Glutamatergic neuron (in vitro differentiated cells): Measurements from ENCODE around the gene KDM5D. TPM values are rescaled to one million over a fixed set of nuclear protein-coding genes. Genes with fewer than 3 reads are reported as not detected.

ENCODE experiments used
- DNase-seq: peaks from one replicate; pipeline ENCODE4 v3.0.0; 2022
- H3K27ac Mint-ChIP-seq: one replicate; pipeline ENCODE4 v1.8.0; 2020; ENCODE audit warnings: mild to moderate bottlenecking, mixed read lengths, inconsistent platforms; ENCODE audit not compliant: unreplicated experiment
- H3K27me3 Mint-ChIP-seq: one replicate; pipeline ENCODE4 v1.8.0; 2020; ENCODE audit warnings: mild to moderate bottlenecking, moderate library complexity, mixed read lengths, inconsistent platforms; ENCODE audit not compliant: unreplicated experiment
- H3K36me3 Mint-ChIP-seq: one replicate; pipeline ENCODE4 v1.8.0; 2020; ENCODE audit warnings: mild to moderate bottlenecking, mixed read lengths, inconsistent platforms; ENCODE audit not compliant: unreplicated experiment
- H3K4me1 Mint-ChIP-seq: one replicate; pipeline ENCODE4 v1.8.0; 2020; ENCODE audit warnings: mild to moderate bottlenecking, low read depth, mixed read lengths, inconsistent platforms; ENCODE audit not compliant: unreplicated experiment
- H3K4me3 Mint-ChIP-seq: one replicate; pipeline ENCODE4 v1.8.0; 2020; ENCODE audit warnings: mild to moderate bottlenecking, mixed read lengths, inconsistent platforms; ENCODE audit not compliant: unreplicated experiment
- H3K9me3 Mint-ChIP-seq: one replicate; pipeline ENCODE4 v1.8.0; 2020; ENCODE audit warnings: mild to moderate bottlenecking, moderate library complexity, mixed read lengths, inconsistent platforms; ENCODE audit not compliant: unreplicated experiment
- CTCF ChIP-seq: fragments of 200-600 bp; sonication (generic); IDR thresholded peaks from one replicate; pipeline ENCODE4 v1.5.0; 2021; ENCODE audit not compliant: partially characterized antibody, unreplicated experiment
- total RNA-seq: library from RNA; stranded (reverse); fragmentation: NEBNext Ultra II Directional; extraction: Animal tissue kit (Norgen Biotek cat#: 25700); gene quantifications from one replicate; pipeline ENCODE4 v1.2.1, GENCODE V29; 2021; ENCODE audit not compliant: unreplicated experiment

The KDM5D gene
- total RNA-seq, 1 donor from 2014 or later, result 49.5 TPM

DNA sequence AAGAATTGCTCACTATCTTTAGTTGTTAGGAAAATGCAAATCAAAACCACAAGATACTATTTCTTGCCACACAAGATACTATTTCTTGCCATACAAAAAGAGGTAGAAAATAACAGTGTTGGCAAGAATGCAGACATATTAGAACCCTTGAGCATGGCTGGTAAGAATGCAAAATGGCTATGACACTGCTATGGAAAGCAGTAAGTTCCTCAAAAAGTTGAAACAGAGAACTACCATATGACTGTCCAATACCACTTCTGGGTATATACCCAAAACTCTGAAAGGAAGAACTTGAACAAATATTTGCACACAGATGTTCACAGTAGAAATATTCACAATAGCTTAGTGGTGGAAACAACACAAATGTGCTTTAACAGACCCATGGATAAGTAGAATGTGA lies 26.6 kb downstream of the KDM5D start:
- Mint-ChIP-seq H3K4me1 (no peaks in the 10 kb centered on the region), H3K36me3 (no peaks in the 10 kb centered on the region), H3K27me3 (no peaks in the 10 kb centered on the region), H3K9me3 (no peaks in the 10 kb centered on the region), H3K27ac (no peak overlapping the region), H3K4me3 (no peak overlapping the region)
- no peak for DNase-seq
- no peak for TF ChIP-seq CTCF

DNA sequence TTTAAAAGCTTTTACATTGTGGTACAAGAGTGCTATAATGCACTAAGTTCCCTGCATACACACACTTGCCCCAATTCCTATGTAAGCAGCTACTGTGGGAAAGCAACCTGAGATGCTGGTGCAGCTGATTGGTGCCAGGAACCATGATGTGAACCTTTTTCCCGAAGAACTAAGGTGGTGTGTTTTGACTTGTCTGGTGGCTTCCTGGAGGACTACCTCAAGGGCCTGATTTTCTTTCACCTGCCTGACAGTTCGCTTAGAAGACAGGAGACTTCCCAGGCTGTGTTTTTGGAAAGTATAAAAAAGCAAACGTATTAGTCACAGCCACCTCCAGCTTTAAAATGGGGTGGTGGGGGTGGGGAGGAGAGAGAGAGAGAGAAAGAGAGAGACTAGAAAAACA lies 27.4 kb downstream of the KDM5D start:
- Mint-ChIP-seq H3K4me1 (no peaks in the 10 kb centered on the region), H3K36me3 (no peaks in the 10 kb centered on the region), H3K27me3 (no peaks in the 10 kb centered on the region), H3K9me3 (no peaks in the 10 kb centered on the region), H3K4me3 (no peak overlapping the region), H3K27ac (no peak overlapping the region)
- DNase-seq, result no peak
- TF ChIP-seq CTCF, result no peak

GRCh38 chrY:19715226-19715625 lies 29.3 kb downstream of the KDM5D start:
- H3K9me3 Mint-ChIP-seq, result no peaks in the 10 kb centered on the region
- H3K4me1 Mint-ChIP-seq, result no peaks in the 10 kb centered on the region
- H3K27me3 Mint-ChIP-seq, result no peaks in the 10 kb centered on the region
- no peak overlapping the region for H3K4me3 Mint-ChIP-seq
- no peak for TF ChIP-seq CTCF
- H3K36me3 Mint-ChIP-seq, result no peaks in the 10 kb centered on the region
- DNase-seq, result no peak
- no peak overlapping the region for H3K27ac Mint-ChIP-seq

GRCh38 chrY:19713430-19713829 lies 31.1 kb downstream of the KDM5D start:
- Mint-ChIP-seq H3K9me3 (no peaks in the 10 kb centered on the region), H3K36me3 (no peaks in the 10 kb centered on the region), H3K27ac (no peak overlapping the region), H3K27me3 (no peaks in the 10 kb centered on the region), H3K4me1 (no peaks in the 10 kb centered on the region), H3K4me3 (no peak overlapping the region)
- DNase-seq, result no peak
- TF ChIP-seq CTCF, result no peak

DNA sequence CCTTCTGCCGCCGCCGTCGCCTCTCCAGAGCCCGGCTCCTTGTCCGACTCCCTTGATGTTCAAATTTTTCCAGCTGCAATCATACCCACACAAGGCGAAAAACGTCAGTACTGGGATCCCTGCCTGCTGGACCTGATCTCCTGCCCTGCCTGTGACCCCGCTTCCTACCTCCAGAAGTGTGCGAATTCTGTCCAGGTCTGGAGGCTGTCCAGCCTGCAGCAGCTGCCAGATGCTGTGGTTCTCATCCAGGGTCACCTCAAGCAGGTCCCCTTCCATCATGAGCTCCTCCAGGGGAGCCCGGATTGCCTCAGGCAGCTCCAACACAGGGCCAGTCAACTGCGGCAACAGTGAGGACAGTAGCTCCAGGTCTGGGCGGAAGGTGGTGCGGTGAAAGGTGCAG lies 38.3 kb downstream of the KDM5D start:
- no peak for TF ChIP-seq CTCF

More for the DNA sequence above, 38.3 kb downstream of the KDM5D start:
- Mint-ChIP-seq H3K4me1 (no peaks in the 10 kb centered on the region), H3K27me3 (no peaks in the 10 kb centered on the region), H3K9me3 (no peaks in the 10 kb centered on the region), H3K36me3 (no peaks in the 10 kb centered on the region), H3K27ac (no peak overlapping the region), H3K4me3 (no peak overlapping the region)
- no peak for DNase-seq
